Astrocyte of the cerebellum (primary cell): ENCODE measurements around the gene ATAD3B.
A peak's percentile ranks its signal among the peaks of the same experiment; 100 is the strongest.
"Not testable (repeated sequence)": the region's sequence is repeated elsewhere in the genome, so short reads cannot be mapped to it uniquely, and the experiment has no call there.

ENCODE experiments used
- DNase-seq: peaks from one replicate; pipeline ENCODE4 v3.0.0-alpha.2; 2011; ENCODE audit warnings: low read depth
- H3K4me3 ChIP-seq: 2 replicates; pipeline ENCODE4 v1.5.1; 2011; ENCODE audit warnings: mild to moderate bottlenecking, low read depth, low read length, moderate library complexity
- in situ Hi-C: cut with HindIII; loops from 2 replicates; pipeline ENCODE4 v1.10.0; 2017; ENCODE audit warnings: low sequenced_read_pairs
- TF ChIP-seq, protein P1 (sequence below): IDR thresholded peaks from 2 replicates; pipeline ENCODE4 v1.5.1; 2012; ENCODE audit warnings: low read length, low read depth, moderate library complexity, mild to moderate bottlenecking; ENCODE audit errors: missing control alignments

The ATAD3B gene

DNA sequence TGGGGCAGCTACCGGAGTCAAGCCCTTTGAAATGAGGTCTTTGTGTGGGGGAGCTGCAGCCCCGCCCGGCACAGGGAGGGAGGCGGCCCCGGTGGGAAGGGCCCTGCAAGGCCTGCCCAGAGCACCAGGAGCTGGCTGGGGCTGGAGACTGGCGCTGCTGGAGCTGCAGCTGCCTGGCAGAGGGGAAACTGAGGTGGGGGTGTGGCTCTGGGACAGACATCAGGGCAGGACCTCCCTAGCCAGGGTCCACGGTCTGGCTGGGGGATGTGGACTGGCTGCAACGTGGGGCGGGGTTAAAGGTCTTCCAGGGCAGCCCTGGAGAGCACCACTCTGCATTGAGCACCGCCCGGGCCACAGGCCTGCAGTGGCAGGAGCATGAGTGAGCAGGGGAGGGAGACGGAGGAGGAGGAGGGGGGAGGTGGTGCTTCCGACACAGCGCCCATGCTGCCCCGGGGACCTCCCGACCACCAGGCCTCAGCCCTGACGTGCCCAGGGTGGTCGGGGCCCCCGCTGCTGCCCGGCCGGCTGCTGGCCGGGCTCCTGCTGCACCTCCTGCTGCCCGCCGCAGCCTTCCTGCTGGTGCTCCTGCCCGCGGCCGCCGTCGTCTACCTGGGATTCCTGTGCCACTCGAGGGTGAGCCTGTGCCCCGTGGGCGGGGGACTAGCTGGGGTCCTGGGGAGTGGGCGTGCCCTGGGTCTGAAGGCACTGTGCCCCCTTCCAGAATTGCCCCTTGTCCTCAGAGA, 45.6 kb upstream of the ATAD3B start:
- no peak overlapping the region for H3K4me3 ChIP-seq
- in situ Hi-C loops = no loop called here
- TF ChIP-seq, protein P1, sequence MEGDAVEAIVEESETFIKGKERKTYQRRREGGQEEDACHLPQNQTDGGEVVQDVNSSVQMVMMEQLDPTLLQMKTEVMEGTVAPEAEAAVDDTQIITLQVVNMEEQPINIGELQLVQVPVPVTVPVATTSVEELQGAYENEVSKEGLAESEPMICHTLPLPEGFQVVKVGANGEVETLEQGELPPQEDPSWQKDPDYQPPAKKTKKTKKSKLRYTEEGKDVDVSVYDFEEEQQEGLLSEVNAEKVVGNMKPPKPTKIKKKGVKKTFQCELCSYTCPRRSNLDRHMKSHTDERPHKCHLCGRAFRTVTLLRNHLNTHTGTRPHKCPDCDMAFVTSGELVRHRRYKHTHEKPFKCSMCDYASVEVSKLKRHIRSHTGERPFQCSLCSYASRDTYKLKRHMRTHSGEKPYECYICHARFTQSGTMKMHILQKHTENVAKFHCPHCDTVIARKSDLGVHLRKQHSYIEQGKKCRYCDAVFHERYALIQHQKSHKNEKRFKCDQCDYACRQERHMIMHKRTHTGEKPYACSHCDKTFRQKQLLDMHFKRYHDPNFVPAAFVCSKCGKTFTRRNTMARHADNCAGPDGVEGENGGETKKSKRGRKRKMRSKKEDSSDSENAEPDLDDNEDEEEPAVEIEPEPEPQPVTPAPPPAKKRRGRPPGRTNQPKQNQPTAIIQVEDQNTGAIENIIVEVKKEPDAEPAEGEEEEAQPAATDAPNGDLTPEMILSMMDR = no peak
- no peak for DNase-seq

DNA sequence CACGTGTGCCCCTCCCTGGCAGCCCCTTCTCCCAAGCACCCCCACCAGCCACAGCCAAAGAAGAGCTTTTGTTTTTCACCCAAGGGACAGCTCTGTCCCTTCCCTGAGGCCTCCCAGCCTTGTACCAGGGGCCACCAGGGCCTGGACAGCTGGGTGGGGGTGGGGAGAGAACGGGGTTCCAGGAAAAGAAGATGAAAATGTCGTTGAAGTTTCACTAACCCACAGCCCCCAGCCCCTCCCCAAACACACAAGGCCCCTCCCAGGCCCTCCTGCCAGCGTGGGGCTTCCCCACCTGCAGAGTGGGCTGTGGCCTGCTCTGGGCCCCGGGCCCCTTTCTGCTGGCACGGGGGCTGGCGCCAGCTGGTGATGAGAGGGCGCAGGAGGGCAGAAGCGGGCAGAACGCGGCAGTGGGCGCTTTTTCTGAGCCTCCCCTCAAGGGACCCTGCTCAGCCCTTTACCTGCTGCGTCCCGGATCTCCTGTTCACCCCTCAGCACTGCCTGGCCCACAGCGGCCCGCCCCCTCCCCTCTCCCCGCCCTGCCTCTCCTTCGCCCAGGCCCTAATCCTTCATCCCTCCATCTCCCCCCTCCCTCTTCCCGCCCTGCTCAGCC, 45.0 kb upstream of the ATAD3B start:
- TF ChIP-seq, protein P1 = no peak
- in situ Hi-C loops = no loop called here
- DNase-seq = no peak
- H3K4me3 ChIP-seq = no peak overlapping the region

DNA sequence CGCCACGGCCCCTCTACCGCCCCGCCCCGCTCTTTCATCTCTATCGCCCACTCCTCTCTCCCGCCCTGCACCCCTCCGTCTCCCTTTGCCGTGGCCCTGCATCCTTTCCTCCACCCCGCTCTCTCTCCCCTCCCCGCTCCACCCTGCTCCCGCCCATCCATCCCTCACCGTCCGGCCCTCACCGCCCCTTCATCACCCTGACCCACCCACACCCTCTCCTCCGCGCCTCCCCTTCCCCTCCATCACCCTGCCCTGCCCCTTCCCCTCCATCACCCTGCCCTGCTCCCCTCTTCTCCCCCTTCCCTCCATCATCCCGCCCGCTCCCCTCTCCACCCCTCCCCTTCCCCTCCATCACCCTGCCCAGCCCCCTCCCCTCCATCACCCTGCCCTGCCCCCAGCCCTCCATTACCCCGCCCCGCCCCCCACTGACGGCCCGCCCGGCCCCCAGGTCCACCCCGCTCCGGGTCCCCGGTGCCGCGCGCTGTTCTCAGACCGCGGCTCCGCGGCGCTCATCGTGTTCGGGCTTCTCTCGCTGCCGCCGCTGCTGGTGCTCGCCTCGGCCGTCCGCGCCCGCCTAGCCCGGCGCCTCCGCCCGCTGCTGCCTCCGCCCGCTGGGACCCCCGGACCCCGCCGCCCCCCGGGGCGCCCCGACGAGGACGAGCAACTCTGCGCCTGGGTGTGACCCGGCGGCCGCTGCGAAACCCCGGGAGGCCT, 44.3 kb upstream of the ATAD3B start:
- in situ Hi-C loops = no loop called here
- peak overlapping the region; percentile 41 for H3K4me3 ChIP-seq
- DNase-seq = no peak
- TF ChIP-seq, protein P1 = no peak

DNA sequence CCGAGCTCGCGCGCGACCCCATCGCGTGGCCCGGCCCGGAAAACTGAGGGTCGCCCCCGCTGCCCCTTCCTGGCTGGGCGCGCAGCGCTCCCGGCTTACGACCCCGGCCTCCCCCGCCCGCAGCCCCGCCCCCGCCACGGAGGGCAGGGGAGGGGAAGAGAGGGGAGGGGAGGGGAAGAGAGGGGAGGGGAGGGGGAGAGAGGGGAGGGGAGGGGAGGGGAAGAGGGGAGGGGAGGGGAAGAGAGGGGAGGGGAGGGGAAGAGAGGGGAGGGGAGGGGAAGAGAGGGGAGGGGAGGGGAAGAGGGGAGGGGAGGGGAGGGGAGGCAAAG, 43.8 kb upstream of the ATAD3B start:
- in situ Hi-C loops = no loop called here
- peak overlapping the region; percentile 41 for H3K4me3 ChIP-seq
- TF ChIP-seq, protein P1 = no peak
- DNase-seq = no peak

DNA sequence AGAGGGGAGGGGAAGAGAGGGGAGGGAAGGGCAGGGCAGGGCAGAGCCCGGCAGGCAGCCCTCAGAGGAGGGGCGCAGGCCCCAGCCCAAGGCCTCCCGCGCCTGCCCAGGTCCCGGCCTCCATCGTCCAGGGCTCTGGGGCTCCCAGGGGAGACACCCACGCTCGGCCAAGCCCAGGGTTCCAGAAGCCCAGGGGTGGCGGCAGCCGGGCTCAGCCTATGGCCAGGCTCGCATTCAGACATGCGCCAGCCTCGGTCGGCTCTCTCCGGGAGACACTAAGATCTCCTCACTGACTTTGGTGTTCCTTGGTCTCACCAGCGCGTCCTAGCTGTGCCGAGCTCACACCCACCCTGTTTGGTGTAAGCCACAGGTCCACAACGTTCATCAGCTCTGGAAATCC, 43.4 kb upstream of the ATAD3B start:
- H3K4me3 ChIP-seq = no peak overlapping the region
- in situ Hi-C loops = no loop called here
- no peak for DNase-seq
- TF ChIP-seq, protein P1 = no peak

DNA sequence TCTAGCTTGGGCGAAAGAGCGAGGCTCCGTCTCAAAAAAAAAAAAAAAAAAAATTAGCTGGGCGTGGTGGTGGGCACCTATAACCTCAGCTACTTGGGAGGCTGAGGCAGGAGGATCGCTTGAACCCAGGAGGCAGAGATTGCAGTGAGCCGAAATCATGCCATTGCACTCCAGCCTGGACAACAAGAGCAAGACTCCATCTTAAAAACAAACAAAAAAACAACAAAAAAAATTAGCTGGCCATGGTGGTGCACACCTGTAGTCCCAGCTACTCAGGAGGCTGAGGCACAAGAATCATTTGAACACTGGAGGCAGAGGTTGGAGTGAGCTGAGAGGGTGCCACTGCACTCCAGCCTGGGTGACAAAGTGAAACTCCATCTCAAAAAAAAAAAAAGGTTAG, 42.6 kb upstream of the ATAD3B start:
- DNase-seq, H3K4me3 ChIP-seq, in situ Hi-C loops: not testable (repeated sequence)

DNA sequence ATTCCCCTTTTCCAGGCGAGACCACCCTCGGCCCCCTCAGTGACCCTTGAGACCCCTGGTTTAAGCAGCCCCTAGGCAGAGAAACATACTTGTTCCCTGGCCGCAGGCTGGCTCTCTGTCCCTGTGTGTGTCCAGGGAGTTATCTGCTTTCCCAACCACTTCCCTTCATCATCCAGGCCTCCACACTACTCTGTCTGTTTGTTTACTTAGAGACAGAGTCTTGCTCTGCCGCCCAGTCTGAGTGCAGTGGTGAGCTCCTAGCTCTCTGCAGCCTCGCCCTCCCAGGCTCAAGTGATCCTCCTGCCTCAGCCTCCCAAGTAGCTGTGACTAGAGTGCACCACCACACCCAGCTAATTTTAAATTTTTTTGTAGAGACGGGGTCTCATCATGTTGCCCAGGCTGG, 41.9 kb upstream of the ATAD3B start:
- no peak for DNase-seq
- in situ Hi-C loops = no loop called here
- TF ChIP-seq, protein P1 = no peak
- H3K4me3 ChIP-seq = no peak overlapping the region
